ENCODE results near the gene ARMC7. TPM values are rescaled to one million over a fixed set of nuclear protein-coding genes. Genes with fewer than 3 reads are reported as not detected.

ARMC7 gene
- total and polyA plus RNA-seq, 10 of the 15 experiments (the other 5 are each of a cell fraction or from before 2014, with no cell fraction given): 1.5 to 19.8 (median 6.3) TPM

- TF ChIP-seq CUX1 (IDR thresholded peaks at IDR 0.05; ENCODE audit: insufficient replicate concordance, low read depth, low read length) (no peak), JUNB (IDR thresholded peaks at IDR 0.05) (no peak), SUPT20H (IDR thresholded peaks at IDR 0.05; ENCODE audit: borderline replicate concordance, control insufficient read depth, low read depth, low read length) (no peak), MTA2 (IDR thresholded peaks at IDR 0.05; ENCODE audit: low read depth) (peak; percentile 75; the same call in 1 of the 2 replicates), JUND (IDR thresholded peaks at IDR 0.05; ENCODE audit: low read depth, low read length) (no peak), EGR1 (IDR thresholded peaks at IDR 0.05; ENCODE audit: borderline replicate concordance in 1 of 2, low read depth in 2 of 2, low read length in 2 of 2) (0 out of 3 replicates have a peak, but pooled peaks of 1 of the 2 experiments have one; percentile 22), SUZ12 (IDR thresholded peaks at IDR 0.05; ENCODE audit: unreplicated experiment) (no peak), TBL1XR1 (IDR thresholded peaks at IDR 0.05; ENCODE audit: low read depth, low read length) (no peak), SP1 (IDR thresholded peaks at IDR 0.05; ENCODE audit: low read depth, low read length) (no peak), RAD51 (IDR thresholded peaks at IDR 0.05) (0 out of 2 replicates have a peak, but pooled peaks have one; percentile 16), HCFC1 (IDR thresholded peaks at IDR 0.05; ENCODE audit: low read length) (no peak), TCF7 (IDR thresholded peaks at IDR 0.05; ENCODE audit: borderline replicate concordance) (no peak), TARDBP (IDR thresholded peaks at IDR 0.05; ENCODE audit: borderline replicate concordance) (no peak), BCL3 (IDR thresholded peaks at IDR 0.05; ENCODE audit: borderline replicate concordance, insufficient read depth, low read depth, low read length, poor library complexity, severe bottlenecking) (no peak), MYC (IDR thresholded peaks at IDR 0.05; ENCODE audit: insufficient read depth, insufficient read length, insufficient replicate concordance, low read length, severe bottlenecking) (no peak), MLLT1 (IDR thresholded peaks at IDR 0.05) (no peak), E4F1 (IDR thresholded peaks at IDR 0.05; ENCODE audit: borderline replicate concordance, partially characterized antibody) (no peak), DPF2 (IDR thresholded peaks at IDR 0.05) (peak; percentile 71), NFIC (IDR thresholded peaks at IDR 0.05; ENCODE audit: low read depth, low read length) (no peak)
Observed at GRCh38 chr17:75078284-75079022, 31.3 kb upstream of the ARMC7 start (continued).

Measured in GM12878 (cell line).